ENCODE measurements around the gene PPP1R37. TPM values are rescaled to one million over a fixed set of nuclear protein-coding genes. Genes with fewer than 3 reads are reported as not detected.

Gene PPP1R37
- total and polyA plus RNA-seq, 2 of the 8 experiments (the other 6 are each of a cell fraction or from before 2014, with no cell fraction given) = 14.6 to 25.7 TPM

- no peak for TF ChIP-seq CHD7 (IDR thresholded peaks at IDR 0.05; ENCODE audit: insufficient replicate concordance, low read length)
- no peak for TF ChIP-seq BRCA1 (IDR thresholded peaks at IDR 0.05; ENCODE audit: low read depth, low read length)
- TF ChIP-seq ZNF274 (IDR thresholded peaks at IDR 0.05; ENCODE audit: borderline replicate concordance, extremely low read depth, low read length) = no peak
- TF ChIP-seq, protein P1, sequence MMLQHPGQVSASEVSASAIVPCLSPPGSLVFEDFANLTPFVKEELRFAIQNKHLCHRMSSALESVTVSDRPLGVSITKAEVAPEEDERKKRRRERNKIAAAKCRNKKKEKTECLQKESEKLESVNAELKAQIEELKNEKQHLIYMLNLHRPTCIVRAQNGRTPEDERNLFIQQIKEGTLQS (IDR thresholded peaks at IDR 0.05; ENCODE audit: insufficient read depth, low read depth, low read length) = no peak
- no peak for TF ChIP-seq SAP30 (IDR thresholded peaks at IDR 0.05; ENCODE audit: insufficient read depth, insufficient replicate concordance, low read length)
- no peak for TF ChIP-seq RXRA (IDR thresholded peaks at IDR 0.05; ENCODE audit: insufficient read depth, low read depth, low read length)
- no peak for TF ChIP-seq SP2 (IDR thresholded peaks at IDR 0.05; ENCODE audit: low read length)
- TF ChIP-seq TAF7 (optimal IDR thresholded peaks at IDR 0.05; ENCODE audit: borderline replicate concordance, low read depth, low read length) = no peak
These were observed 10.7 kb downstream of the PPP1R37 start (continued) for GRCh38 chr19:45103508-45104319.
